ENCODE data around the gene UBE2N.
"Not testable (repeated sequence)": the region's sequence is repeated elsewhere in the genome, so short reads cannot be mapped to it uniquely, and the experiment has no call there.

Gene UBE2N

GRCh38 chr12:93412396-93412795 is 29.4 kb downstream of the UBE2N start:
- not testable (repeated sequence) for H3K27me3 Mint-ChIP-seq; H3K9me3 Mint-ChIP-seq; ATAC-seq (ENCODE audit: low read depth); DNase-seq (ENCODE audit: low spot score in 2 of 2); H3K4me3 Mint-ChIP-seq
- Mint-ChIP-seq H3K4me1 (peaks cover 41% of the 10 kb centered on the region), H3K36me3 (peaks cover 16% of the 10 kb centered on the region), H3K27ac (peak overlapping the region; percentile 63)

- peaks cover 23% of the 10 kb centered on the region for H3K36me3 Mint-ChIP-seq
- H3K27me3 Mint-ChIP-seq; ATAC-seq (ENCODE audit: low read depth); H3K9me3 Mint-ChIP-seq; DNase-seq (ENCODE audit: low spot score in 2 of 2); H3K4me3 Mint-ChIP-seq: not testable (repeated sequence)
- H3K4me1 Mint-ChIP-seq: peaks cover 35% of the 10 kb centered on the region
- peak overlapping the region; percentile 47 for H3K27ac Mint-ChIP-seq
These were observed 30.7 kb downstream of the UBE2N start for GRCh38 chr12:93411060-93411459.

- peaks cover 22% of the 10 kb centered on the region for H3K4me1 Mint-ChIP-seq
- H3K9me3 Mint-ChIP-seq; DNase-seq (ENCODE audit: low spot score in 2 of 2); H3K4me3 Mint-ChIP-seq; ATAC-seq (ENCODE audit: low read depth); H3K27me3 Mint-ChIP-seq: not testable (repeated sequence)
- peak overlapping the region; percentile 87 for H3K27ac Mint-ChIP-seq
- H3K36me3 Mint-ChIP-seq: peaks cover 22% of the 10 kb centered on the region
These were observed 32.2 kb downstream of the UBE2N start for GRCh38 chr12:93409343-93410187.

GRCh38 chr12:93408813-93409212 is 32.9 kb downstream of the UBE2N start:
- DNase-seq (ENCODE audit: low spot score in 2 of 2): no peak
- Mint-ChIP-seq H3K27me3 (no peaks in the 10 kb centered on the region), H3K9me3 (no peaks in the 10 kb centered on the region), H3K36me3 (peaks cover 19% of the 10 kb centered on the region), H3K4me3 (no peak overlapping the region), H3K4me1 (peaks cover 19% of the 10 kb centered on the region), H3K27ac (peak overlapping the region; percentile 87)
- no peak for ATAC-seq (ENCODE audit: low read depth)

GRCh38 chr12:93407963-93408283 is 33.8 kb downstream of the UBE2N start:
- Mint-ChIP-seq H3K27me3 (no peaks in the 10 kb centered on the region), H3K27ac (peak overlapping the region; percentile 87), H3K4me1 (peaks cover 11% of the 10 kb centered on the region), H3K36me3 (peaks cover 17% of the 10 kb centered on the region), H3K9me3 (no peaks in the 10 kb centered on the region), H3K4me3 (no peak overlapping the region)
- no peak for DNase-seq (ENCODE audit: low spot score in 2 of 2)
- no peak for ATAC-seq (ENCODE audit: low read depth)

GRCh38 chr12:93407054-93407962 is 34.4 kb downstream of the UBE2N start:
- DNase-seq (ENCODE audit: low spot score in 2 of 2): no peak
- H3K27ac Mint-ChIP-seq: peak overlapping the region; percentile 87
- ATAC-seq (ENCODE audit: low read depth): no peak
- H3K36me3 Mint-ChIP-seq: peaks cover 21% of the 10 kb centered on the region
- no peaks in the 10 kb centered on the region for H3K27me3 Mint-ChIP-seq
- H3K4me3 Mint-ChIP-seq: no peak overlapping the region
- H3K9me3 Mint-ChIP-seq: no peaks in the 10 kb centered on the region
- H3K4me1 Mint-ChIP-seq: peaks cover 8% of the 10 kb centered on the region

- H3K27ac Mint-ChIP-seq: no peak overlapping the region
- ATAC-seq (ENCODE audit: low read depth) (no peak), DNase-seq (ENCODE audit: low spot score in 2 of 2) (no peak)
- H3K4me1 Mint-ChIP-seq: peaks cover 5% of the 10 kb centered on the region
- H3K36me3 Mint-ChIP-seq: peaks cover 19% of the 10 kb centered on the region
- no peaks in the 10 kb centered on the region for H3K27me3 Mint-ChIP-seq
- no peaks in the 10 kb centered on the region for H3K9me3 Mint-ChIP-seq
- H3K4me3 Mint-ChIP-seq: no peak overlapping the region
These were observed 36.5 kb downstream of the UBE2N start for GRCh38 chr12:93404961-93405849.

GRCh38 chr12:93403988-93404803 is 37.6 kb downstream of the UBE2N start:
- ATAC-seq (ENCODE audit: low read depth) (no peak), DNase-seq (ENCODE audit: low spot score in 2 of 2) (no peak)
- H3K4me3 Mint-ChIP-seq: no peak overlapping the region
- peaks cover 18% of the 10 kb centered on the region for H3K36me3 Mint-ChIP-seq
- no peaks in the 10 kb centered on the region for H3K9me3 Mint-ChIP-seq
- no peaks in the 10 kb centered on the region for H3K27me3 Mint-ChIP-seq
- peak overlapping the region; percentile 15 for H3K27ac Mint-ChIP-seq
- peaks cover 5% of the 10 kb centered on the region for H3K4me1 Mint-ChIP-seq

GRCh38 chr12:93402333-93403311 is 39.1 kb downstream of the UBE2N start:
- Mint-ChIP-seq H3K27ac (peak overlapping the region; percentile 58), H3K4me1 (peaks cover 2% of the 10 kb centered on the region), H3K4me3 (no peak overlapping the region), H3K36me3 (peaks cover 13% of the 10 kb centered on the region), H3K27me3 (no peaks in the 10 kb centered on the region), H3K9me3 (no peaks in the 10 kb centered on the region)
- no peak for DNase-seq (ENCODE audit: low spot score in 2 of 2)
- no peak for ATAC-seq (ENCODE audit: low read depth)

- H3K9me3 Mint-ChIP-seq; DNase-seq (ENCODE audit: low spot score in 2 of 2); H3K27me3 Mint-ChIP-seq; H3K4me3 Mint-ChIP-seq; H3K36me3 Mint-ChIP-seq; H3K4me1 Mint-ChIP-seq: not testable (repeated sequence)
- peak overlapping the region; percentile 63 for H3K27ac Mint-ChIP-seq
- ATAC-seq (ENCODE audit: low read depth): peak; percentile 100
These were observed 42.4 kb downstream of the UBE2N start for GRCh38 chr12:93399183-93399863.

- Mint-ChIP-seq H3K36me3 (peaks cover 6% of the 10 kb centered on the region), H3K4me3 (no peak overlapping the region), H3K4me1 (no peaks in the 10 kb centered on the region), H3K27ac (no peak overlapping the region), H3K27me3 (no peaks in the 10 kb centered on the region), H3K9me3 (no peaks in the 10 kb centered on the region)
- DNase-seq (ENCODE audit: low spot score in 2 of 2) (no peak), ATAC-seq (ENCODE audit: low read depth) (no peak)
These were observed 44.3 kb downstream of the UBE2N start for GRCh38 chr12:93397412-93397811.

GRCh38 chr12:93393425-93393824 is 48.3 kb downstream of the UBE2N start:
- DNase-seq (ENCODE audit: low spot score in 2 of 2) (no peak), ATAC-seq (ENCODE audit: low read depth) (no peak)
- Mint-ChIP-seq H3K4me3 (no peak overlapping the region), H3K4me1 (peaks cover 12% of the 10 kb centered on the region), H3K36me3 (peaks cover 4% of the 10 kb centered on the region), H3K9me3 (no peaks in the 10 kb centered on the region), H3K27ac (no peak overlapping the region), H3K27me3 (no peaks in the 10 kb centered on the region)
